Measurements from ENCODE around the gene GRAMD4.
"Not testable (repeated sequence)": the region's sequence is repeated elsewhere in the genome, so short reads cannot be mapped to it uniquely, and the experiment has no call there.

The GRAMD4 gene

GRCh38 chr22:46640293-46641055 is 20.3 kb downstream of the GRAMD4 start:
- peaks cover 8% of the 10 kb centered on the region for H3K4me1 Mint-ChIP-seq (ENCODE audit: low read depth)
- peaks cover 9% of the 10 kb centered on the region for H3K9me3 Mint-ChIP-seq
- H3K27ac Mint-ChIP-seq, result no peak overlapping the region
- H3K27me3 Mint-ChIP-seq (ENCODE audit: low read depth), result no peaks in the 10 kb centered on the region
- H3K4me3 Mint-ChIP-seq, result no peak overlapping the region
- peaks cover 18% of the 10 kb centered on the region for H3K36me3 Mint-ChIP-seq (ENCODE audit: low read depth)

GRCh38 chr22:46641811-46642266 is 21.7 kb downstream of the GRAMD4 start:
- no peak overlapping the region for H3K4me3 Mint-ChIP-seq
- peaks cover 8% of the 10 kb centered on the region for H3K4me1 Mint-ChIP-seq (ENCODE audit: low read depth)
- H3K27me3 Mint-ChIP-seq (ENCODE audit: low read depth), result no peaks in the 10 kb centered on the region
- no peak overlapping the region for H3K27ac Mint-ChIP-seq
- peaks cover 9% of the 10 kb centered on the region for H3K9me3 Mint-ChIP-seq
- H3K36me3 Mint-ChIP-seq (ENCODE audit: low read depth), result peaks cover 21% of the 10 kb centered on the region

GRCh38 chr22:46642840-46643480 is 22.8 kb downstream of the GRAMD4 start:
- H3K9me3 Mint-ChIP-seq; H3K4me3 Mint-ChIP-seq; H3K27ac Mint-ChIP-seq; H3K4me1 Mint-ChIP-seq (ENCODE audit: low read depth); H3K27me3 Mint-ChIP-seq (ENCODE audit: low read depth): not testable (repeated sequence)
- H3K36me3 Mint-ChIP-seq (ENCODE audit: low read depth), result peaks cover 22% of the 10 kb centered on the region

GRCh38 chr22:46646531-46647215 is 26.5 kb downstream of the GRAMD4 start:
- Mint-ChIP-seq H3K4me1 (ENCODE audit: low read depth) (peaks cover 13% of the 10 kb centered on the region), H3K27ac (no peak overlapping the region), H3K4me3 (no peak overlapping the region), H3K36me3 (ENCODE audit: low read depth) (peaks cover 20% of the 10 kb centered on the region), H3K27me3 (ENCODE audit: low read depth) (no peaks in the 10 kb centered on the region), H3K9me3 (peaks cover 9% of the 10 kb centered on the region)

- not testable (repeated sequence) for H3K27ac Mint-ChIP-seq
Measured at GRCh38 chr22:46648225-46648820, 28.1 kb downstream of the GRAMD4 start.

GRCh38 chr22:46649141-46650077 is 29.2 kb downstream of the GRAMD4 start:
- no peak overlapping the region for H3K27ac Mint-ChIP-seq
- H3K27me3 Mint-ChIP-seq (ENCODE audit: low read depth), result no peaks in the 10 kb centered on the region
- H3K4me3 Mint-ChIP-seq, result no peak overlapping the region
- H3K9me3 Mint-ChIP-seq, result no peaks in the 10 kb centered on the region
- peaks cover 5% of the 10 kb centered on the region for H3K36me3 Mint-ChIP-seq (ENCODE audit: low read depth)
- H3K4me1 Mint-ChIP-seq (ENCODE audit: low read depth), result peaks cover 20% of the 10 kb centered on the region

More at GRCh38 chr22:46648225-46648820, 28.1 kb downstream of the GRAMD4 start:
- H3K4me3 Mint-ChIP-seq; H3K9me3 Mint-ChIP-seq; H3K27me3 Mint-ChIP-seq (ENCODE audit: low read depth): not testable (repeated sequence)
- peaks cover 17% of the 10 kb centered on the region for H3K4me1 Mint-ChIP-seq (ENCODE audit: low read depth)
- H3K36me3 Mint-ChIP-seq (ENCODE audit: low read depth), result peaks cover 13% of the 10 kb centered on the region

GRCh38 chr22:46650078-46650810 is 30.1 kb downstream of the GRAMD4 start:
- Mint-ChIP-seq H3K27ac (no peak overlapping the region), H3K27me3 (ENCODE audit: low read depth) (no peaks in the 10 kb centered on the region), H3K36me3 (ENCODE audit: low read depth) (peaks cover 5% of the 10 kb centered on the region), H3K9me3 (no peaks in the 10 kb centered on the region), H3K4me1 (ENCODE audit: low read depth) (peaks cover 25% of the 10 kb centered on the region), H3K4me3 (no peak overlapping the region)

GRCh38 chr22:46651316-46651715 is 31.1 kb downstream of the GRAMD4 start:
- H3K36me3 Mint-ChIP-seq (ENCODE audit: low read depth), result peaks cover 5% of the 10 kb centered on the region
- H3K4me3 Mint-ChIP-seq, result no peak overlapping the region
- no peaks in the 10 kb centered on the region for H3K9me3 Mint-ChIP-seq
- no peak overlapping the region for H3K27ac Mint-ChIP-seq
- H3K4me1 Mint-ChIP-seq (ENCODE audit: low read depth), result peaks cover 25% of the 10 kb centered on the region
- no peaks in the 10 kb centered on the region for H3K27me3 Mint-ChIP-seq (ENCODE audit: low read depth)

GRCh38 chr22:46652081-46652846 is 32.1 kb downstream of the GRAMD4 start:
- no peaks in the 10 kb centered on the region for H3K27me3 Mint-ChIP-seq (ENCODE audit: low read depth)
- H3K9me3 Mint-ChIP-seq, result no peaks in the 10 kb centered on the region
- H3K27ac Mint-ChIP-seq, result peak overlapping the region; percentile 45
- no peak overlapping the region for H3K4me3 Mint-ChIP-seq
- peaks cover 25% of the 10 kb centered on the region for H3K4me1 Mint-ChIP-seq (ENCODE audit: low read depth)
- no peaks in the 10 kb centered on the region for H3K36me3 Mint-ChIP-seq (ENCODE audit: low read depth)

GRCh38 chr22:46652847-46653331 is 32.7 kb downstream of the GRAMD4 start:
- Mint-ChIP-seq H3K9me3 (no peaks in the 10 kb centered on the region), H3K27ac (peak overlapping the region; percentile 45), H3K36me3 (ENCODE audit: low read depth) (no peaks in the 10 kb centered on the region), H3K27me3 (ENCODE audit: low read depth) (no peaks in the 10 kb centered on the region), H3K4me3 (no peak overlapping the region), H3K4me1 (ENCODE audit: low read depth) (peaks cover 25% of the 10 kb centered on the region)

- no peaks in the 10 kb centered on the region for H3K9me3 Mint-ChIP-seq
- H3K27ac Mint-ChIP-seq, result peak overlapping the region; percentile 63
- peaks cover 25% of the 10 kb centered on the region for H3K4me1 Mint-ChIP-seq (ENCODE audit: low read depth)
- H3K36me3 Mint-ChIP-seq (ENCODE audit: low read depth), result no peaks in the 10 kb centered on the region
- no peak overlapping the region for H3K4me3 Mint-ChIP-seq
- no peaks in the 10 kb centered on the region for H3K27me3 Mint-ChIP-seq (ENCODE audit: low read depth)
Measured at GRCh38 chr22:46653596-46653995, 33.4 kb downstream of the GRAMD4 start.

GRCh38 chr22:46654426-46654825 is 34.2 kb downstream of the GRAMD4 start:
- peaks cover 6% of the 10 kb centered on the region for H3K36me3 Mint-ChIP-seq (ENCODE audit: low read depth)
- no peak overlapping the region for H3K27ac Mint-ChIP-seq
- no peaks in the 10 kb centered on the region for H3K27me3 Mint-ChIP-seq (ENCODE audit: low read depth)
- H3K9me3 Mint-ChIP-seq, result no peaks in the 10 kb centered on the region
- no peak overlapping the region for H3K4me3 Mint-ChIP-seq
- H3K4me1 Mint-ChIP-seq (ENCODE audit: low read depth), result peaks cover 24% of the 10 kb centered on the region
